HG03558 (cell line): Measurements from ENCODE around the gene ABCA9.

Experiments
- ATAC-seq: cut with Tn5 transposase; IDR thresholded peaks from one replicate; pipeline ENCODE4 v1.9.1; 2021; ENCODE audit warnings: moderate number of reproducible peaks; ENCODE audit not compliant: unreplicated experiment; ENCODE audit errors: extremely low read depth

Gene ABCA9

GRCh38 chr17:69067274-69068047, 6.7 kb upstream of the ABCA9 start:
- no peak for ATAC-seq

GRCh38 chr17:69066482-69066881, 5.8 kb upstream of the ABCA9 start:
- no peak for ATAC-seq

- no peak for ATAC-seq
Measured at GRCh38 chr17:69065113-69065512, 4.4 kb upstream of the ABCA9 start.

GRCh38 chr17:69064476-69064875, 3.7 kb upstream of the ABCA9 start:
- ATAC-seq: no peak

GRCh38 chr17:69064001-69064400, 3.3 kb upstream of the ABCA9 start:
- ATAC-seq: no peak

- no peak for ATAC-seq
Measured at GRCh38 chr17:69062860-69063581, 2.3 kb upstream of the ABCA9 start.

- ATAC-seq: no peak
Measured at GRCh38 chr17:69061721-69062556, 1.2 kb upstream of the ABCA9 start.

- ATAC-seq: no peak
Measured at GRCh38 chr17:69059458-69060175, 1.1 kb downstream of the ABCA9 start.

GRCh38 chr17:69058165-69058564, 2.6 kb downstream of the ABCA9 start:
- ATAC-seq: no peak

- no peak for ATAC-seq
Measured at GRCh38 chr17:69057280-69057679, 3.4 kb downstream of the ABCA9 start.

- ATAC-seq: no peak
Measured at GRCh38 chr17:69056179-69056823, 4.4 kb downstream of the ABCA9 start.

GRCh38 chr17:69055334-69055733, 5.4 kb downstream of the ABCA9 start:
- ATAC-seq: no peak

GRCh38 chr17:69050999-69051775, 9.5 kb downstream of the ABCA9 start:
- no peak for ATAC-seq

GRCh38 chr17:69048634-69049033, 12.1 kb downstream of the ABCA9 start:
- no peak for ATAC-seq

GRCh38 chr17:69047368-69048263, 13.1 kb downstream of the ABCA9 start:
- no peak for ATAC-seq

- ATAC-seq: no peak
Measured at GRCh38 chr17:69046121-69046807, 14.5 kb downstream of the ABCA9 start.

- ATAC-seq: no peak
Measured at GRCh38 chr17:69045646-69046045, 15.1 kb downstream of the ABCA9 start.
